22Rv1 (cell line): ENCODE measurements around the gene CSPG4.

Source experiments
- H3K27ac ChIP-seq: fragments of 450-650 bp; 2 replicates; pipeline ENCODE4 v1.5.1; 2017
- ZFX ChIP-seq: fragments of 450-650 bp; IDR thresholded peaks from 2 replicates; pipeline ENCODE4 v1.6.1; 2017; ENCODE audit warnings: antibody characterized with exemption, borderline replicate concordance
- TF ChIP-seq, protein P1 (sequence below): fragments of 450-650 bp; IDR thresholded peaks from 2 replicates; pipeline ENCODE4 v1.5.1; 2017; ENCODE audit warnings: mild to moderate bottlenecking

Gene CSPG4

DNA sequence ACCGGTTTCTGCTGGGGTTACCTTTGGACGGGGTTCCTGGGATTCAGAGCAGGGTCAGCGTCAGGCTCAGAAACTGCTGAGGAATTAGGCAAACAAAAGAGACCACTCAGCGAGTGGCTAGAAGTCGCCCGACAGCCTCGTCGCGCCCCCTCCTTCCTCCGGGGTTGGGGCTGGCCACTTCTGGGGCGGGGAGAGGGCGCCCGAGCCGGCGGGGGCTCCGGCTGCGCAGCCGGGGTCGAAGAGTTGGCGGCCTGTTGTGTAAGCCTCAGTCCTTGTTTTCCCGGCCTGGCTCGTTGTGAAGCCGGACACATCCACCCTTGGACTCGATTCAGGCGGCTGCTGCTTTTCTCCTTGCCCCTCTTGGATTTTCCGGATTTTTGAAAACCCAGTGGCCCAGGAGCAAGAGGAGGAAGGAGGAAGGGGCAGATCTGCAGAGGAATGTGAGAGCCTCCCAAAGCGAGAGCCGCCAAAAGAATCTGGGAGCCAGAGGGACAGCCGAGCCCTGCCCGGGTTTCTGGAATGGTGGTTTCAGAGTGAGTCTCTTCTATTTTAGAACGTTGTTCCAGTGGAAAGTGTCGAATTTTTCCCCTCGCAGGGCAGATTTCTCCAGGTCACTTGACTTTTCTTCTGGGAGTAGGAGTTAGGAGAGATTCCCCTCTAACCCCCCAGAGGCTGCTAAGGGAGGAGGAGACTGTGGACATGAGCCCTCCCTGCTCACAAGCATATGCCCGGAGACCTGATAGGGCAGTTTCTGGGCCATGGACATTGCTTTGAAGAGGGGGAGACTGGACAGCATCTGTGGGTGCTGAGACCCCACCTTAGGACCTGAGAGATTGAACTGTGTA, 64.3 kb downstream of the CSPG4 start:
- TF ChIP-seq ZFX, result no peak
- TF ChIP-seq, protein P1, sequence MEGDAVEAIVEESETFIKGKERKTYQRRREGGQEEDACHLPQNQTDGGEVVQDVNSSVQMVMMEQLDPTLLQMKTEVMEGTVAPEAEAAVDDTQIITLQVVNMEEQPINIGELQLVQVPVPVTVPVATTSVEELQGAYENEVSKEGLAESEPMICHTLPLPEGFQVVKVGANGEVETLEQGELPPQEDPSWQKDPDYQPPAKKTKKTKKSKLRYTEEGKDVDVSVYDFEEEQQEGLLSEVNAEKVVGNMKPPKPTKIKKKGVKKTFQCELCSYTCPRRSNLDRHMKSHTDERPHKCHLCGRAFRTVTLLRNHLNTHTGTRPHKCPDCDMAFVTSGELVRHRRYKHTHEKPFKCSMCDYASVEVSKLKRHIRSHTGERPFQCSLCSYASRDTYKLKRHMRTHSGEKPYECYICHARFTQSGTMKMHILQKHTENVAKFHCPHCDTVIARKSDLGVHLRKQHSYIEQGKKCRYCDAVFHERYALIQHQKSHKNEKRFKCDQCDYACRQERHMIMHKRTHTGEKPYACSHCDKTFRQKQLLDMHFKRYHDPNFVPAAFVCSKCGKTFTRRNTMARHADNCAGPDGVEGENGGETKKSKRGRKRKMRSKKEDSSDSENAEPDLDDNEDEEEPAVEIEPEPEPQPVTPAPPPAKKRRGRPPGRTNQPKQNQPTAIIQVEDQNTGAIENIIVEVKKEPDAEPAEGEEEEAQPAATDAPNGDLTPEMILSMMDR, result peak; percentile 34
- H3K27ac ChIP-seq, result peak overlapping the region; percentile 63

- no peak for TF ChIP-seq ZFX
- TF ChIP-seq, protein P1, result peak; percentile 73
- H3K27ac ChIP-seq, result peak within 1 kb of the TSS; percentile 63
These were observed 65.1 kb downstream of the CSPG4 start, which contains the start of gene SNX33 for GRCh38 chr15:75647370-75648155. Gene SNX33, plus strand, starts transcription at chr15:75647912. Its CDS starts 1,191 bp downstream, at chr15:75649103.

- TF ChIP-seq ZFX, result no peak
- H3K27ac ChIP-seq, result peak overlapping the region; percentile 63
These were observed 65.7 kb downstream of the CSPG4 start for GRCh38 chr15:75646944-75647364.

DNA sequence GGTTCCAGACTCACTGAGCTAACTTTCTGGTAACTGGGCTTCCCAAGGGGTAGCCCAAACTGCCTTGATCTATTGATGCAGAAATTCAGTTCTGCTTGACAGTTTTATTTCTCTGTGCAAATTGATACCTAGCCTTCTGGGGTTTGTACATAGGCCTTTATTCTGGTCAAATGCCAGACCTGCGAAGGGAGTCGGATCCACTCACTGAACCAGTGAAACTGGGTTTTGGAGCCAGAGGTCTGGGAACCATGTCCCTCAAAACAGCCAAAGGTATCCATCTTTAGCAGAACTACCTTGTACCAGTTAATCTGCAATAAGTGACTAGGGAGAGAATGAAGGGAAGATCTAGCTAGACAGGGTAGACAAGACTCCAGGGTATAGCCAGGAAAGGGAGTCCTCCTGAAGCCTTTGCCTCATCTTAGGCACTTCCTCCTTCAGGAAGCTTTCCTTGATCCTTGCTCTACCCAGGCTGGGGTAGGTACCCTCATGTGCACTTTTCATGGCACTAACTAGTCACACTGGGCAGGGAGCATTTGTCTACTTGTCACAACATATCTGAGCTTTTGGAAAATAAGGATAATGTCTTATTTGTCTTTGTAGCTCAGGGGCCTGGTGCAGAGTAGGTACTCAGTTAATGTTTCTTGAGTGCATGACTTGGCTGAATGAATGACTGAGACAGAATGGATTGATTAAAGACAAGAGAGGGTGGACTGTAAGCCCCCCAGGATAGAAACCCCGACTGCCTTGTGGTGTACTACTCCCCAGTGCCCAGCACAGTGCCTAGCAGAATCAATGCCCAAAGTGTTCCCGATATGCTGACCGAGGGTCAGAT, 66.3 kb downstream of the CSPG4 start:
- peak overlapping the region; percentile 63 for H3K27ac ChIP-seq
- TF ChIP-seq, protein P1, result no peak
- TF ChIP-seq ZFX, result no peak

GRCh38 chr15:75644376-75644775, 68.3 kb downstream of the CSPG4 start:
- H3K27ac ChIP-seq, result no peak overlapping the region

DNA sequence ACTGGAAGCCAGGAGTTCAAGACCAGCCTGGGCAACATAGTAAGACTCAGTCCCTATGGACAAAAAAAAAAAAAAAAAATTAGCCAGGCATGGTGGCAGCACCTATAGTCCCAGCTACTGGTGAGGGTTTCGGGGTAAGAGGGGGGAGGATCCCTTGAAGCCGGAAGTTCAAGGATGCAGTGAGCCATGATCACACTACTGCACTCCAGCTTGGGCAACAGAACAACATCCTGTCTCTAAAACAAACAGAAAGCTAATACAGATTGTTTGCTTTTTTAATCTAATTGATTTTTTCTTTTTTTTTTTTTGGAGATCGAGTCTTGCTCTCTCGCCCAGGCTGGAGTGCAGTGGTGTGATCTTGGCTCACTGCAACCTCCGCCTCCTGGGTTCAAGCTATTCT, 71.0 kb downstream of the CSPG4 start:
- TF ChIP-seq, protein P1, result no peak
- no peak for TF ChIP-seq ZFX
- H3K27ac ChIP-seq, result no peak overlapping the region

More at GRCh38 chr15:75644376-75644775, 68.3 kb downstream of the CSPG4 start:
- TF ChIP-seq ZFX, result no peak
- TF ChIP-seq, protein P1, result no peak

- peak overlapping the region; percentile 95 for H3K27ac ChIP-seq
- TF ChIP-seq, protein P1, result no peak
- no peak for TF ChIP-seq ZFX
These were observed 71.5 kb downstream of the CSPG4 start for GRCh38 chr15:75641179-75641503.
